Omental fat pad (tissue), 4 donors: Measurements from ENCODE around the gene SCD5. TPM values are rescaled to one million over a fixed set of nuclear protein-coding genes. Genes with fewer than 3 reads are reported as not detected.

ENCODE experiments used
- ATAC-seq: fragments of 150-250 bp; one replicate; pipeline ENCODE4 v1.9.1; 2016; ENCODE audit warnings: mild to moderate bottlenecking, moderate library complexity; ENCODE audit not compliant: low FRiP score
- DNase-seq: peaks from one replicate; pipeline ENCODE4 v3.0.0-alpha.2; 2019; ENCODE audit warnings: low spot score
- CTCF ChIP-seq, 3 donors: fragments of 450-650 bp; IDR thresholded peaks; one replicate each; pipeline ENCODE4 v1.5.1; 2016 to 2017; ENCODE audit warnings: antibody characterized with exemption in 3 of 3, mild to moderate bottlenecking in 3 of 3, moderate library complexity in 2 of 3
- total RNA-seq, 4 donors: library from RNA; depleted of rRNA; stranded (reverse); fragments of >200 nt; gene quantifications; one replicate each; pipeline ENCODE4 v1.1.0, GENCODE V29; 2016

SCD5 gene
- total RNA-seq, 4 donors from 2014 or later: 6.7 to 19.9 (median 13.5) TPM

- DNase-seq (no peak), ATAC-seq (no peak)
- no peak for TF ChIP-seq CTCF (IDR thresholded peaks at IDR 0.05)
Measured at GRCh38 chr4:82704156-82704555, 94.4 kb downstream of the SCD5 start.

- ATAC-seq (no peak), DNase-seq (no peak)
- TF ChIP-seq CTCF (IDR thresholded peaks at IDR 0.05): no peak
Measured at GRCh38 chr4:82698412-82698811, 100.2 kb downstream of the SCD5 start.

- ATAC-seq (no peak), DNase-seq (no peak)
Measured at GRCh38 chr4:82697561-82697960, 101.0 kb downstream of the SCD5 start.

GRCh38 chr4:82696117-82696860, 102.3 kb downstream of the SCD5 start:
- ATAC-seq: no peak
- TF ChIP-seq CTCF (IDR thresholded peaks at IDR 0.05): no peak
- no peak for DNase-seq

More at GRCh38 chr4:82697561-82697960, 101.0 kb downstream of the SCD5 start:
- no peak for TF ChIP-seq CTCF (IDR thresholded peaks at IDR 0.05)

- DNase-seq: no peak
- TF ChIP-seq CTCF (IDR thresholded peaks at IDR 0.05): no peak
- no peak for ATAC-seq
Measured at GRCh38 chr4:82694892-82695291, 103.7 kb downstream of the SCD5 start.

GRCh38 chr4:82694046-82694445, 104.5 kb downstream of the SCD5 start:
- no peak for TF ChIP-seq CTCF (IDR thresholded peaks at IDR 0.05)
- no peak for DNase-seq
- ATAC-seq: peak; percentile 10

GRCh38 chr4:82692101-82692780, 106.4 kb downstream of the SCD5 start:
- no peak for TF ChIP-seq CTCF (IDR thresholded peaks at IDR 0.05)
- DNase-seq (no peak), ATAC-seq (no peak)
